OCI-LY7 (cell line): Measurements from ENCODE around the gene RMND1.

Experiments
- CTCF ChIP-seq: fragments of 200-600 bp; sonication (generic); conservative IDR thresholded peaks from 2 replicates; pipeline ENCODE4 v1.5.1; 2014; ENCODE audit warnings: mild to moderate bottlenecking, antibody characterized with exemption, low read length, moderate library complexity, mixed read lengths
- EZH2phosphoT487 ChIP-seq: fragments of 200-600 bp; sonication (generic); IDR thresholded peaks from 2 replicates; pipeline ENCODE4 v1.6.1; 2018; ENCODE audit warnings: low read depth, borderline replicate concordance, mild to moderate bottlenecking, mixed run types, antibody characterized with exemption, low read length, moderate library complexity, mixed read lengths

- TF ChIP-seq CTCF (no peak), EZH2phosphoT487 (no peak)
These were observed 3.3 kb downstream of the RMND1 start for GRCh38 chr6:151448623-151449022.
